GM12878 (cell line): ENCODE data around the gene DENND6A. TPM values are rescaled to one million over a fixed set of nuclear protein-coding genes. Genes with fewer than 3 reads are reported as not detected.

ENCODE experiments used
- ATAC-seq: fragments of 200-7000 bp; cut with Tn5 transposase; 3 replicates; pipeline ENCODE4 v1.9.1; 2020; ENCODE audit warnings: mild to moderate bottlenecking, moderate library complexity
- BruUV-seq: library from RNA; stranded (reverse); fragments of 400-500 nt; replicated peaks from 2 replicates; lab custom pipeline; 2021; lab: Mats Ljungman, UMichigan
- CTCF ChIA-PET: fragments of 300-600 bp; sonication (Branson Sonifier 250); formaldehyde crosslinking; extraction: SDS; loops from one replicate; lab custom pipeline; 2021; ENCODE audit warnings: inconsistent platforms; lab: Yijun Ruan, JAX
- POLR2A ChIA-PET: fragments of 350-600 bp; formaldehyde crosslinking; extraction: SDS; loops from one replicate; lab custom pipeline; 2021; ENCODE audit warnings: inconsistent platforms; lab: Charles Lee
- RAD21 ChIA-PET: fragments of 300-600 bp; sonication (Branson Sonifier 250); formaldehyde crosslinking; loops from one replicate; lab custom pipeline; 2023; ENCODE audit warnings: antibody characterized with exemption; ENCODE audit not compliant: unreplicated experiment; lab: Charles Lee
- SMC1A ChIA-PET: fragments of 300-600 bp; sonication (Branson Sonifier 250); formaldehyde crosslinking; loops from one replicate; lab custom pipeline; 2023; ENCODE audit not compliant: unreplicated experiment, uncharacterized antibody; lab: Charles Lee
- DNase-seq: peaks from one replicate; pipeline ENCODE4 v3.0.0-alpha.2; 2011; ENCODE audit warnings: low read depth, low spot score
- FAIRE-seq: peaks from 3 replicates; lab custom pipeline; 2011; peaks lifted over from hg19 to GRCh38; lab: Jason Lieb, UNC
- H2AFZ ChIP-seq: 2 replicates; pipeline ENCODE4 v1.6.0; 2011; ENCODE audit warnings: low read depth, low read length, control low read depth; ENCODE audit not compliant: control insufficient read depth
- H3K27ac ChIP-seq: 2 replicates; pipeline ENCODE4 v1.5.1; 2011; ENCODE audit warnings: control low read depth; ENCODE audit not compliant: control insufficient read depth, insufficient read depth
- H3K27me3 ChIP-seq, 2 experiments: replicated peaks in 1 of 2; 2 replicates each; pipeline versions ENCODE4 v1.6.0 to v1.6.1; 2011; ENCODE audit warnings: low read length in 1 of 2; ENCODE audit not compliant: control insufficient read depth in 2 of 2, insufficient read depth in 2 of 2
- H3K36me3 ChIP-seq, 2 experiments: 2 replicates each; pipeline ENCODE4 v1.5.1; 2011; ENCODE audit warnings: low read length in 1 of 2; ENCODE audit not compliant: control insufficient read depth in 2 of 2, insufficient read depth in 2 of 2
- H3K4me1 ChIP-seq: 2 replicates; pipeline ENCODE4 v1.6.1; 2011; ENCODE audit warnings: mild to moderate bottlenecking, low read length, moderate library complexity, mixed read lengths; ENCODE audit not compliant: control insufficient read depth, insufficient read depth
- H3K4me2 ChIP-seq: 2 replicates; pipeline ENCODE4 v1.6.0; 2011; ENCODE audit warnings: control low read depth; ENCODE audit not compliant: control insufficient read depth, insufficient read depth
- H3K4me3 ChIP-seq: fragments of 200-600 bp; sonication (generic); 2 replicates; pipeline ENCODE4 v1.5.1; 2016
- H3K79me2 ChIP-seq: 2 replicates; pipeline ENCODE4 v1.6.0; 2011; ENCODE audit warnings: low read length; ENCODE audit not compliant: control insufficient read depth, insufficient read depth
- H3K9ac ChIP-seq: 2 replicates; pipeline ENCODE4 v1.8.0; 2011; ENCODE audit warnings: low read length, control low read depth, mixed read lengths; ENCODE audit not compliant: control insufficient read depth, insufficient read depth
- H3K9me3 ChIP-seq: replicated peaks from 3 replicates; pipeline ENCODE4 v1.5.1; 2011; ENCODE audit warnings: mild to moderate bottlenecking, low read length; ENCODE audit not compliant: control insufficient read depth, insufficient read depth
- H4K20me1 ChIP-seq: 2 replicates; pipeline ENCODE4 v1.6.0; 2011; ENCODE audit not compliant: control insufficient read depth, insufficient read depth
- CBX3 ChIP-seq: fragments of 200-600 bp; sonication (generic); IDR thresholded peaks from 2 replicates; pipeline ENCODE4 v1.6.1; 2016; ENCODE audit warnings: low read depth, borderline replicate concordance
- JUND ChIP-seq: IDR thresholded peaks from 2 replicates; pipeline ENCODE4 v1.6.1; 2012; ENCODE audit warnings: low read depth, mild to moderate bottlenecking, low read length, improper control_type of control experiment, moderate library complexity
- KAT2A ChIP-seq: conservative IDR thresholded peaks from 2 replicates; pipeline ENCODE4 v1.6.1; 2011; ENCODE audit warnings: low read depth, low read length; ENCODE audit not compliant: control insufficient read depth
- MEF2A ChIP-seq: IDR thresholded peaks from 2 replicates; pipeline ENCODE4 v1.6.1; 2011; ENCODE audit warnings: low read depth, mild to moderate bottlenecking, low read length, moderate library complexity; ENCODE audit not compliant: insufficient read depth
- MLLT1 ChIP-seq: fragments of 450-650 bp; IDR thresholded peaks from 2 replicates; pipeline ENCODE4 v1.6.1; 2016; ENCODE audit warnings: mild to moderate bottlenecking
- NFXL1 ChIP-seq: fragments of 450-650 bp; IDR thresholded peaks from 2 replicates; pipeline ENCODE4 v1.6.1; 2017; ENCODE audit warnings: antibody characterized with exemption, mild to moderate bottlenecking, borderline replicate concordance
- NR2C2 ChIP-seq: IDR thresholded peaks from 2 replicates; pipeline ENCODE4 v1.6.1; 2011; ENCODE audit warnings: borderline replicate concordance, low read depth; ENCODE audit not compliant: control insufficient read depth, insufficient read length
- NR2F1 ChIP-seq: fragments of 450-650 bp; conservative IDR thresholded peaks from 2 replicates; pipeline ENCODE4 v1.6.1; 2017; ENCODE audit warnings: mild to moderate bottlenecking
- RELB ChIP-seq: fragments of 450-650 bp; IDR thresholded peaks from 2 replicates; pipeline ENCODE4 v1.6.1; 2017; ENCODE audit warnings: low read depth, mild to moderate bottlenecking, moderate library complexity
- SIN3A ChIP-seq: IDR thresholded peaks from 2 replicates; pipeline ENCODE4 v1.6.1; 2012; ENCODE audit warnings: low read depth, low read length, improper control_type of control experiment
- SMAD5 ChIP-seq: IDR thresholded peaks from 2 replicates; pipeline ENCODE4 v1.6.1; 2016; ENCODE audit warnings: antibody characterized with exemption, low read depth
- WGBS: methylation state at CpG from one replicate; pipeline ENCODE4 v1.1.6; 2016; ENCODE audit warnings: low lambda C conversion rate; ENCODE audit not compliant: insufficient replicate concordance, insufficient coverage; ENCODE audit errors: missing lambda C conversion rate; 5-methylcytosine and 5-hydroxymethylcytosine counted together
- in situ Hi-C: fragments of 300-500 bp; cut with MboI; formaldehyde crosslinking; loops from 9 replicates; pipeline ENCODE4 v1.14.3; 2018; ENCODE audit warnings: mixed read lengths
- intact Hi-C: fragments of 100-400 bp; cut with micrococcal nuclease; formaldehyde crosslinking; loops from one replicate; pipeline ENCODE4 v1.14.2; 2022; ENCODE audit not compliant: unreplicated experiment
- polyA plus RNA-seq, 11 experiments: library from polyadenylated mRNA; depleted of rRNA in 4 of 11; unstranded in 6 of 11; stranded (reverse) in 5 of 11; fragments of >200 nt; fragmentation: Nextera tagmentation in 4 of 11; fragmentation: Illumina TruSeq in 1 of 11; extraction: Ambion mirVana in 4 of 11; extraction: Trizol in 1 of 11; gene quantifications; 1 replicate in 1 of 11; 2 replicates in 10 of 11; pipeline versions ENCODE4 v1.2.1 to v1.2.3, GENCODE V29; 2011 to 2016; ENCODE audit warnings: inconsistent platforms in 2 of 11, missing spikeins in 2 of 11, low read depth in 1 of 11
- total RNA-seq, 4 experiments: library from RNA; depleted of rRNA in 3 of 4; stranded (reverse); fragments of >200 nt in 3 of 4; fragmentation: Illumina TruSeq in 1 of 4; extraction: Trizol in 1 of 4; gene quantifications; 2 replicates each; pipeline versions ENCODE4 v1.2.1 to v1.2.3, GENCODE V29; 2013 to 2021

Gene DENND6A
- total and polyA plus RNA-seq, 10 of the 15 experiments (the other 5 are each of a cell fraction or from before 2014, with no cell fraction given), result 1.8 to 15.3 (median 10.3) TPM

- ATAC-seq (no peak), DNase-seq (no peak), FAIRE-seq (no peak)
- no peaks in the 10 kb centered on the region for H3K9me3 ChIP-seq
- 57% methylated on average over 3 of the region's 6 CpGs for WGBS
- no peak for TF ChIP-seq MLLT1
- TF ChIP-seq SIN3A, result no peak
- no peak for TF ChIP-seq JUND
- TF ChIP-seq NR2C2, result no peak
- TF ChIP-seq MEF2A, result no peak
- TF ChIP-seq NR2F1, result no peak
- no peaks in the 10 kb centered on the region for H3K36me3 ChIP-seq
- H3K4me1 ChIP-seq, result no peaks in the 10 kb centered on the region
- H3K79me2 ChIP-seq, result no peaks in the 10 kb centered on the region
- H2AFZ ChIP-seq, result no peak overlapping the region
- H3K27ac ChIP-seq, result no peak overlapping the region
- H3K4me2 ChIP-seq, result no peak overlapping the region
- SMC1A ChIA-PET, result no interaction called here
- BruUV-seq, result no TSS peak
- no peaks in the 10 kb centered on the region for H3K27me3 ChIP-seq
- no peaks in the 10 kb centered on the region for H4K20me1 ChIP-seq
- intact Hi-C loops, result no loop called here
- POLR2A ChIA-PET, result no interaction called here
- RAD21 ChIA-PET, result interaction anchor here (0.7 to 0.9 kb wide), 2 partner anchors 31 to 108 kb away, joined by 3 read pairs; no protein-coding TSS in a partner anchor
- in situ Hi-C loops, result no loop called here
- CTCF ChIA-PET, result no interaction called here
- no peak overlapping the region for H3K4me3 ChIP-seq
- H3K9ac ChIP-seq, result no peak overlapping the region
Observed at GRCh38 chr3:57701781-57702180, 8.9 kb upstream of the DENND6A start.

GRCh38 chr3:57700737-57701136 is 7.9 kb upstream of the DENND6A start:
- H2AFZ ChIP-seq, result no peak overlapping the region
- in situ Hi-C loops (no loop called here), intact Hi-C loops (no loop called here)
- no TSS peak for BruUV-seq
- H3K79me2 ChIP-seq, result no peaks in the 10 kb centered on the region
- H3K36me3 ChIP-seq, result no peaks in the 10 kb centered on the region
- no peaks in the 10 kb centered on the region for H3K9me3 ChIP-seq
- ATAC-seq (no peak), FAIRE-seq (no peak), DNase-seq (no peak)
- ChIA-PET RAD21 (no interaction called here), POLR2A (no interaction called here), SMC1A (interaction anchor here (0.9 kb wide), 1 partner anchor 111 kb away, joined by 3 read pairs; no protein-coding TSS in a partner anchor), CTCF (interaction anchor here (1.0 kb wide), 1 partner anchor 125 kb away, joined by 3 read pairs; no protein-coding TSS in a partner anchor)
- TF ChIP-seq CBX3 (no peak), NFXL1 (no peak), SMAD5 (no peak), RELB (no peak), KAT2A (no peak)
- H3K4me2 ChIP-seq, result no peak overlapping the region
- no peak overlapping the region for H3K9ac ChIP-seq
- no peaks in the 10 kb centered on the region for H3K27me3 ChIP-seq
- H3K4me3 ChIP-seq, result no peak overlapping the region
- no peaks in the 10 kb centered on the region for H4K20me1 ChIP-seq
- no peak overlapping the region for H3K27ac ChIP-seq
- H3K4me1 ChIP-seq, result no peaks in the 10 kb centered on the region
- WGBS, result 66% methylated on average over 8 of the region's 9 CpGs
